Breast epithelium (tissue), 4 donors: ENCODE results near the gene SUFU. TPM values are rescaled to one million over a fixed set of nuclear protein-coding genes. Genes with fewer than 3 reads are reported as not detected.
"Not testable (repeated sequence)": the region's sequence is repeated elsewhere in the genome, so short reads cannot be mapped to it uniquely, and the experiment has no call there.

Experiments used
- DNase-seq, 2 donors: peaks; one replicate each; pipeline ENCODE4 v3.0.0-alpha.2; 2019; ENCODE audit warnings: low spot score in 2 of 2
- H3K27ac ChIP-seq, 2 donors: fragments of 200-600 bp; sonication (generic) in 1 of 2; one replicate each; pipeline ENCODE4 v1.5.1; 2016 to 2019; ENCODE audit warnings: mild to moderate bottlenecking in 1 of 2
- H3K27me3 ChIP-seq, 2 donors: fragments of 200-600 bp; sonication (generic) in 1 of 2; one replicate each; pipeline versions ENCODE4 v1.5.1 to v1.6.0; 2017 to 2019; ENCODE audit warnings: control low read depth in 1 of 2, mild to moderate bottlenecking in 1 of 2
- H3K36me3 ChIP-seq: fragments of 200-600 bp; one replicate; pipeline ENCODE4 v1.5.1; 2019
- H3K4me1 ChIP-seq, 2 donors: fragments of 200-600 bp; sonication (generic); one replicate each; pipeline ENCODE4 v1.5.1; 2016 to 2019; ENCODE audit warnings: control low read depth in 1 of 2
- H3K4me3 ChIP-seq, 3 donors: fragments of 200-600 bp; sonication (generic); 1 replicate in 2 of 3; 2 replicates in 1 of 3; pipeline ENCODE4 v1.5.1; 2016 to 2019; ENCODE audit warnings: mild to moderate bottlenecking in 3 of 3, moderate library complexity in 2 of 3
- H3K9me3 ChIP-seq, 2 donors: fragments of 200-600 bp; sonication (generic) in 1 of 2; one replicate each; pipeline ENCODE4 v1.5.1; 2016 to 2019; ENCODE audit warnings: control low read depth in 1 of 2
- CTCF ChIP-seq, 3 donors: fragments of 450-650 bp; IDR thresholded peaks; one replicate each; pipeline ENCODE4 v1.5.1; 2016 to 2017; ENCODE audit warnings: antibody characterized with exemption in 3 of 3, mild to moderate bottlenecking in 3 of 3, moderate library complexity in 3 of 3
- POLR2A ChIP-seq: fragments of 450-650 bp; IDR thresholded peaks from one replicate; pipeline ENCODE4 v1.6.1; 2016; ENCODE audit warnings: antibody characterized with exemption, mild to moderate bottlenecking, moderate library complexity
- POLR2AphosphoS5 ChIP-seq, 3 donors: sonication (generic); formaldehyde crosslinking; IDR thresholded peaks; one replicate each; pipeline ENCODE4 v1.6.1; 2017; ENCODE audit warnings: antibody characterized with exemption in 3 of 3
- intact Hi-C: fragments of 100-400 bp; cut with DNase I; formaldehyde crosslinking; loops from one replicate; pipeline ENCODE4 v1.15.1; 2023; ENCODE audit warnings: low total_unique reads
- total RNA-seq, 3 donors: library from RNA; depleted of rRNA; stranded (reverse); fragments of >200 nt; gene quantifications; one replicate each; pipeline ENCODE4 v1.1.0, GENCODE V29; 2016

Gene SUFU
- total RNA-seq, 3 donors from 2014 or later: 6.2 to 9.1 (median 8.6) TPM

DNA sequence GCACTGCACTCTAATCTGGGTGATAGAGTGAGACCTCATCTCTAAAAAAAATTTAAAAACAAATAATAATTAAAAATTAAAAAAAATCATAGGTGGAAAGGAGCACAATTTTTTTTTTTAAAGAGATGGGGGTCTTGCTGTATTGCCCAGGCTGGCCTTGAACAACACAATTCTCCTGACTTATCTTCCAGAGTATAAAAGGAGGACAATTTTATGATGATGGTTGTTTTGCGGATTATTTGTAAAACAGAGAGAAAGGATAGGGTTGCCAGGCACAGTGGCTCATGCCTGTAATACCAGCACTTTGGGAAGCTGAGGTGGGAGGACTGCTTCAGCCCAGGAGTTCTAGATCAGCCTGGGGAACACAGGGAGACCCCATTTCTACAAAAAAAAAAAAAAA lies 6.2 kb upstream of the SUFU start:
- intact Hi-C loops: no loop called here
- peaks cover 0 to 5% of the 10 kb centered on the region in 2 donors for H3K4me1 ChIP-seq
- no peak overlapping the region for H3K27ac ChIP-seq
- no peaks in the 10 kb centered on the region for H3K27me3 ChIP-seq
- no peak for DNase-seq
- TF ChIP-seq POLR2AphosphoS5 (IDR thresholded peaks at IDR 0.05) (no peak), POLR2A (no peak), CTCF (IDR thresholded peaks at IDR 0.05) (no peak)
- H3K36me3 ChIP-seq: no peaks in the 10 kb centered on the region
- H3K9me3 ChIP-seq: no peaks in the 10 kb centered on the region
- H3K4me3 ChIP-seq: no peak overlapping the region

GRCh38 chr10:102499356-102499755 lies 4.4 kb upstream of the SUFU start:
- H3K27me3 ChIP-seq: no peaks in the 10 kb centered on the region
- H3K4me3 ChIP-seq: no peak overlapping the region
- peaks cover 0 to 9% of the 10 kb centered on the region in 2 donors for H3K4me1 ChIP-seq
- intact Hi-C loops: no loop called here
- no peak overlapping the region for H3K27ac ChIP-seq
- no peak for DNase-seq
- H3K36me3 ChIP-seq: no peaks in the 10 kb centered on the region
- H3K9me3 ChIP-seq: no peaks in the 10 kb centered on the region
- TF ChIP-seq CTCF (IDR thresholded peaks at IDR 0.05) (no peak), POLR2A (no peak)

DNA sequence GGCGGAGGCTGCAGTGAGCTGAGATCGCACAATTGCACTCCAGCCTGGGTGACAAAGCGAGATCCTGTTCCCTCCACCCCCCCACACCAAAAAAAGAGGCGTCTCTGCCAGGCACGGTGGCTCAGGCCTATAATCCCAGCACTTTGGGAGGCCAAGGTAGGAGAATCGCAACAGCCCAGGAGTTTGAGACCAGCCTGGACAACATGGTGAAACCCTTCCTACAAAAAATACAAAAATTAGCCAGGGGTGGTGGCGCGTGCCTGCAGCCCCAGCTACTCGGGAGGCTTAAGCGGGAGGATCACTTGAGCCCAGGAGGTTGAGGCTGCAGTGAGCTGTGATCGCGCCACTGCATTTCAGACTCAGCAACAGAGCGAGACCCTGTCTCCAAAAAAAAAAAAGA lies 3.1 kb upstream of the SUFU start:
- H3K4me3 ChIP-seq, H3K27me3 ChIP-seq, intact Hi-C loops, H3K36me3 ChIP-seq, H3K9me3 ChIP-seq, DNase-seq, H3K27ac ChIP-seq: not testable (repeated sequence)
- peaks cover 0 to 16% of the 10 kb centered on the region in 2 donors for H3K4me1 ChIP-seq

- no peaks in the 10 kb centered on the region for H3K36me3 ChIP-seq
- no peaks in the 10 kb centered on the region for H3K27me3 ChIP-seq
- intact Hi-C loops: no loop called here
- DNase-seq: no peak
- no peak for TF ChIP-seq CTCF (IDR thresholded peaks at IDR 0.05)
- TF ChIP-seq POLR2A: no peak
- no peak for TF ChIP-seq POLR2AphosphoS5 (IDR thresholded peaks at IDR 0.05)
- peaks cover under 1 to 16% of the 10 kb centered on the region in 2 donors for H3K4me1 ChIP-seq
- H3K9me3 ChIP-seq: no peaks in the 10 kb centered on the region
- H3K4me3 ChIP-seq: peak overlapping the region; percentile 86 to 98 (median 98)
- H3K27ac ChIP-seq: peak overlapping the region; percentile 87 to 89
These were observed 2.4 kb upstream of the SUFU start for GRCh38 chr10:102501201-102502028.

DNA sequence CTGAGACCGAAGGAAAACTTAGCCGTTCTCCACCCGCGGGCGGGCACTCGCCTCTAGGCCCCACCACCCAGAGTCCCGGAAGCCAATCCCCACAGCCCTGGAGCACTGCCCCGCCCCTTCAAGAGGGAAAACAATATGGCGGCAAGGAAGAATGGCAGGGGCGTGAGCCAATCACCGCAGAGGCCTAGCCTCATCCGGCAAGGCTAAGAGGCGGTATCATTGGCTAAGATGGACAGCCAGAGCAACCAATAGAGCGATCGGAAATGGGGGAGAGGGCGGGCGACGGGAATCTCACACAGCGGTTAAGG lies 1.8 kb upstream of the SUFU start:
- DNase-seq: peak; percentile 99
- TF ChIP-seq POLR2AphosphoS5 (IDR thresholded peaks at IDR 0.05) (peak in 1 of 3 donors; percentile 34), CTCF (IDR thresholded peaks at IDR 0.05) (no peak)
- Histone ChIP-seq H3K27ac (peak overlapping the region; percentile 87 to 89), H3K4me3 (peak overlapping the region; percentile 86 to 98 (median 98)), H3K4me1 (peaks cover 3 to 16% of the 10 kb centered on the region in 2 donors), H3K9me3 (no peaks in the 10 kb centered on the region), H3K36me3 (no peaks in the 10 kb centered on the region), H3K27me3 (no peaks in the 10 kb centered on the region)
- intact Hi-C loops: no loop called here
